ENCODE data around the gene SLC9A8. TPM values are rescaled to one million over a fixed set of nuclear protein-coding genes. Genes with fewer than 3 reads are reported as not detected.

The SLC9A8 gene
- total and polyA plus RNA-seq, 2 experiments from 2014 or later, result 4.2 to 5.0 TPM

DNA sequence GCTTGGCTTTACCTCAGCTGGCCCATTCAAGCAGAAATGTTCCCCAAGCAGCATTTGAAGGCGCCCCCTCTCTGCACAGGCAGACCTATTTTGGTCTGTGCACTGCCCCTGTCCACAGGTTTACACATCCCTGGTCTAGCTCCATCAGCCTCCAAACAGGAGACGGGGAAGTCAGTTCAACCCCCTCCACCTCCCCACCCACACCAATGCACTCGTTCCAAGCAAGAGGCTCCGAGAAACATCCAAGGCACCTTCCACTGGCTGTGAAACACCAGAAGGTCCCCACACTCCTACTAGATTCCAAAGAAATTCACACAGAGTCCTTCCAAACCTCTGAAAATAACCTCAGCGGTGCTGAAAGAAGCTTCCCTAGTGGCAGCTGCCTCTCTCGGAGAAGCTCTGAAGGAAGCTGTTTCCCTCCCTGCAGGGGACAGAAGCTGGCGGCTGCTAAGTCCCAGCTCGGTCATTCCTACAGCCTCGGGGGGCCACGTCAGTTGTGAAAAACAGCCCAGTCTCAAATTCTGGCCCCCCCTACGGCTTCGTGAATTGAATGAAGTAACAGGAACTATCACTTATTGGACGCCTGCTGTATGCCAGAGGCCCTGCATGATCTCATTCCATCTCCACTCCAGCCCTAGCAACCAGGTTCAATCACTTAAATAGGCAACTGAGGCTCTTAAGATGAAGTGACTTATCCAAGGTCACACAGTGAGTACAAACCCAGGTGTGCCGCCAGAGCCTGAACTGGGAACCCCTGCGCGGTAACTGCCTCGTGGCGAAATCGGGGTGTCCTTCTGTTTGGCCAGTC lies 101.9 kb downstream of the SLC9A8 start:
- peak; percentile 70 for DNase-seq
- peak overlapping the region; percentile 95 for H3K4me2 ChIP-seq (ENCODE audit: unreplicated experiment)
- H3F3A ChIP-seq (ENCODE audit: insufficient read depth), result no peaks in the 10 kb centered on the region
- H3K27me3 ChIP-seq (replicated peaks; ENCODE audit: insufficient read depth), result no peaks in the 10 kb centered on the region
- H3K36me3 ChIP-seq (ENCODE audit: low read depth), result no peaks in the 10 kb centered on the region
- H3K27ac ChIP-seq, result peak overlapping the region; percentile 98
- H3K4me3 ChIP-seq, result peak overlapping the region; percentile 91
- peak overlapping the region; percentile 91 for H2AFZ ChIP-seq
- TF ChIP-seq EZH2phosphoT487 (IDR thresholded peaks at IDR 0.05; ENCODE audit: insufficient read depth, low read depth), result no peak
- peaks cover 58% of the 10 kb centered on the region for H3K79me2 ChIP-seq (ENCODE audit: insufficient read depth)
- no peaks in the 10 kb centered on the region for H3K9me3 ChIP-seq (ENCODE audit: low read depth)
- 0 to 1% methylated on average over 19 of the region's 19 CpGs for WGBS, 2 experiments (ENCODE audit: low coverage in 1 of 2, low lambda C conversion rate in 2 of 2, missing lambda C conversion rate in 2 of 2)
- peak overlapping the region; percentile 93 for H3K9ac ChIP-seq
- no peaks in the 10 kb centered on the region for H3K9me2 ChIP-seq (ENCODE audit: insufficient read depth)
- H3K4me1 ChIP-seq (ENCODE audit: insufficient read depth), result peaks cover 21% of the 10 kb centered on the region
- H4K20me1 ChIP-seq (ENCODE audit: insufficient read depth), result no peaks in the 10 kb centered on the region
- in situ Hi-C loops (cut with MboI), result no loop called here

DNA sequence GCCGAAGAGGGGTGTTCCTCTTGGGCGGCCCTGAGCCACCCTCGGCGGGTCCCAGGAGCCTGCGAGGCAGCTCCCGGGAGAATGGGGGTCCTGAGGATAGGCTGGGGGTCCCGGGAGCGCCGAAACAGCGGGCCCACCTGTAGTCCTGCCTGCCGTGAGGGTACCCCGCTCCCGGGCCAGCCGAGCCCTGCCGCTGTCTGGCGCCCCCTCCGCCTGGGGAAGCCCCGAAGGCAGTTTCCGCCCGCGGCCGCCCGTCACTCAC lies 102.4 kb downstream of the SLC9A8 start:
- peaks cover 53% of the 10 kb centered on the region for H3K79me2 ChIP-seq (ENCODE audit: insufficient read depth)

DNA sequence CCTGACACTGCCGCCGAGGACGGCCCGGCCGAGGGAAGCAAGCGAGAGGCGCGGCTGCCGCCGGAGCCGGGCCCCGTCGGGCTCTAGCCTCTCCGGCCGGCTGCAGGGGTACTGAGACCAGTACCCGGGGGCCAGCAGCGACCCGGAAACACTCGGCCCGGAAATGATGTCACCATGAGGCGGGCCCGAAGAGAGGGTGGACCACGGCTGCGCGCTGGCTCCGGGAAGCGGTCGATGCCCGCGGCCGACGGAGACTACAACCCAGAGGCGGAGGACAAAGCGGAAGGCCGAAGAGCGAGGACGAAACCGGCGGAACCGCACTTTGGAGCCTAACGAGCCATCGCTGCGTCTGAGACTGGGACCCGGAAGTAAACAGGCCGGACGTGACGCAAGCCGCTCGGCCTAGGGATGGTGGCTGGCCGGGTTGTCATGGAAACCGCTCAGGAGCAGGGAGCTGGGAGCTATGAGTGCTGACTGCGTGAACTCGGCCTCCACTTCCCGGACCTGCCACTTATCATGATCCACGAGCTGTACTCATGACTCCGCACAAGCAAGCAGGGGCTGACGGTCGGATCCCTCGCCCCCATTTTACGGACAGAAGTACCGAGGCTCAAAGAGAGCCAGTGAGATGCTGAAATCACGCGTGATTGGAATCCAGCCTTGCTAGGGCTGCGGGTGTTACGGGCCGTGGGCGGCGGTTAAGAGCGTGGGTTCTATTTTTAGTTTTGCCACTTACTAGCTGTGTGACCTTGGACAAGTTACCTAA lies 102.9 kb downstream of the SLC9A8 start, which contains the start of gene SPATA2:
Gene SPATA2 (minus strand): TSS at position 150 of the 766 bp plus-strand sequence. CDS start 7,039 bp downstream, outside the sequence.
- H2AFZ ChIP-seq, result peak within 1 kb of the TSS; percentile 91
- peaks cover 48% of the 10 kb centered on the region for H3K79me2 ChIP-seq (ENCODE audit: insufficient read depth)
- peak; percentile 98 for DNase-seq
- no peaks in the 10 kb centered on the region for H3K36me3 ChIP-seq (ENCODE audit: low read depth)
- no peak for TF ChIP-seq EZH2phosphoT487 (IDR thresholded peaks at IDR 0.05; ENCODE audit: insufficient read depth, low read depth)
- TF ChIP-seq EZH2 (IDR thresholded peaks at IDR 0.05; ENCODE audit: insufficient read depth, poor library complexity, severe bottlenecking), result no peak
- peak within 1 kb of the TSS; percentile 93 for H3K9ac ChIP-seq
- no peaks in the 10 kb centered on the region for H3K27me3 ChIP-seq (replicated peaks; ENCODE audit: insufficient read depth)
- peak within 1 kb of the TSS; percentile 91 for H3K4me3 ChIP-seq
- H3K4me1 ChIP-seq (ENCODE audit: insufficient read depth), result peaks cover 21% of the 10 kb centered on the region
- no peaks in the 10 kb centered on the region for H3K9me2 ChIP-seq (ENCODE audit: insufficient read depth)
- H3K4me2 ChIP-seq (ENCODE audit: unreplicated experiment), result peak within 1 kb of the TSS; percentile 95
- H3K27ac ChIP-seq, result peak within 1 kb of the TSS; percentile 98
- no peaks in the 10 kb centered on the region for H3F3A ChIP-seq (ENCODE audit: insufficient read depth)
- no peaks in the 10 kb centered on the region for H4K20me1 ChIP-seq (ENCODE audit: insufficient read depth)
- no peaks in the 10 kb centered on the region for H3K9me3 ChIP-seq (ENCODE audit: low read depth)
- WGBS, 2 experiments (ENCODE audit: low coverage in 1 of 2, low lambda C conversion rate in 2 of 2, missing lambda C conversion rate in 2 of 2), result 0 to 1% methylated on average over 60 to 65 of the region's 69 CpGs
- in situ Hi-C loops (cut with MboI), result no loop called here

More for the DNA sequence above, 102.4 kb downstream of the SLC9A8 start:
- Histone ChIP-seq H3K9me2 (ENCODE audit: insufficient read depth) (no peaks in the 10 kb centered on the region), H3F3A (ENCODE audit: insufficient read depth) (no peaks in the 10 kb centered on the region), H4K20me1 (ENCODE audit: insufficient read depth) (no peaks in the 10 kb centered on the region), H3K36me3 (ENCODE audit: low read depth) (no peaks in the 10 kb centered on the region), H3K9ac (peak overlapping the region; percentile 93), H3K9me3 (ENCODE audit: low read depth) (no peaks in the 10 kb centered on the region), H3K4me1 (ENCODE audit: insufficient read depth) (peaks cover 21% of the 10 kb centered on the region), H2AFZ (peak overlapping the region; percentile 91), H3K4me2 (ENCODE audit: unreplicated experiment) (peak overlapping the region; percentile 95), H3K4me3 (peak overlapping the region; percentile 91), H3K27me3 (replicated peaks; ENCODE audit: insufficient read depth) (no peaks in the 10 kb centered on the region), H3K27ac (peak overlapping the region; percentile 98)
- DNase-seq, result no peak
- in situ Hi-C loops (cut with MboI), result no loop called here
- TF ChIP-seq EZH2 (IDR thresholded peaks at IDR 0.05; ENCODE audit: insufficient read depth, poor library complexity, severe bottlenecking), result no peak
- TF ChIP-seq EZH2phosphoT487 (IDR thresholded peaks at IDR 0.05; ENCODE audit: insufficient read depth, low read depth), result no peak
- WGBS, 2 experiments (ENCODE audit: low coverage in 1 of 2, low lambda C conversion rate in 2 of 2, missing lambda C conversion rate in 2 of 2), result 0 to 1% methylated on average over 15 to 21 of the region's 23 CpGs

DNA sequence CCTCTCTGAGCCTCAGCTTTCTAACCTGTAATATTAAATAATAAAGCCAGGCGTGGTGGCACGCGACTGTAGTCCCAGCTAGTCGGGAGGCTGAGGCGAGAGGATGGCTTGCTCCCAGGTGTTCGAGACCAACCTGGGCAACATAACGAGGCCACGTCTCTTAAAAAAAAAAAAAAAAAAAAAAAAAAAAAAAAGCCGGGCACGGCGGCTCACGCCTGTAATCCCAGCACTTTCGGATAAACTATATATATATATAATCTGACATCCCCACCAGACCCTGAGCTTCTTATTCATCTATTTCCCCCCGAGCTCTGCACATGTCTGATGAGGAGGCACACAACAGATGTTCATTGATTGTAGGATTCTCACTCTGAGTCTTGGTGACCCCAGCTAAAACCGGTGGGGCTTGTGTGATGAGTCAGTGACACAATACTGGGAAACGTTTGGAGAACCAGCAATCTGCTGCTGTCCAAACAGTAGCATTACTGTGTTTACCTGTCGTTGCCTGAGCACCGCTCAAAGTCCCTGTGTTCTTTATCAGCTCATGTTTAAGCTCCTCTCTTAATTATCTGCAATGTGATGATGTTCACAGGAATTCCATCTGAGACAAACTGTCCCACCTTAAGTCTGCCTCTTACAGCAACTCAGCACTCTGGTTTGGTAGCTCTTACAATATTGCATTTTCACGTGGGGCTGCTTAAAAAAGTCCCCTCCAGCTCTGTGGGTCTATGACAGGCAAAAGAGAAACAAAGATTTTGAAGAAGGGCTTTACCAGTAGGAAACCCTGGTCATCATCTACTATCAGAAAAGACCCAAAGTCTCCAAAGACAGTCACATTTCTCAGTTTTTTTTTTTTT lies 103.7 kb downstream of the SLC9A8 start:
- Histone ChIP-seq H3K27ac (peak overlapping the region; percentile 98), H3K9ac (peak overlapping the region; percentile 93), H3K4me1 (ENCODE audit: insufficient read depth) (peaks cover 21% of the 10 kb centered on the region), H3K9me3 (ENCODE audit: low read depth) (no peaks in the 10 kb centered on the region), H3K27me3 (replicated peaks; ENCODE audit: insufficient read depth) (no peaks in the 10 kb centered on the region), H3F3A (ENCODE audit: insufficient read depth) (no peaks in the 10 kb centered on the region), H3K4me2 (ENCODE audit: unreplicated experiment) (peak overlapping the region; percentile 95), H3K79me2 (ENCODE audit: insufficient read depth) (peaks cover 40% of the 10 kb centered on the region), H4K20me1 (ENCODE audit: insufficient read depth) (no peaks in the 10 kb centered on the region), H2AFZ (peak overlapping the region; percentile 91), H3K4me3 (peak overlapping the region; percentile 91), H3K9me2 (ENCODE audit: insufficient read depth) (no peaks in the 10 kb centered on the region), H3K36me3 (ENCODE audit: low read depth) (no peaks in the 10 kb centered on the region)
- no peak for TF ChIP-seq EZH2phosphoT487 (IDR thresholded peaks at IDR 0.05; ENCODE audit: insufficient read depth, low read depth)
- peak; percentile 65 for DNase-seq
- 37 to 40% methylated on average over 18 to 19 of the region's 19 CpGs for whole genome bisulfite sequencing, 2 experiments (ENCODE audit: low coverage in 1 of 2, low lambda C conversion rate in 2 of 2, missing lambda C conversion rate in 2 of 2)
- in situ Hi-C loops (cut with MboI), result no loop called here
